Measurements from ENCODE around the gene ITGB5.
"Not testable (repeated sequence)": the region's sequence is repeated elsewhere in the genome, so short reads cannot be mapped to it uniquely, and the experiment has no call there.

ITGB5 gene

DNA sequence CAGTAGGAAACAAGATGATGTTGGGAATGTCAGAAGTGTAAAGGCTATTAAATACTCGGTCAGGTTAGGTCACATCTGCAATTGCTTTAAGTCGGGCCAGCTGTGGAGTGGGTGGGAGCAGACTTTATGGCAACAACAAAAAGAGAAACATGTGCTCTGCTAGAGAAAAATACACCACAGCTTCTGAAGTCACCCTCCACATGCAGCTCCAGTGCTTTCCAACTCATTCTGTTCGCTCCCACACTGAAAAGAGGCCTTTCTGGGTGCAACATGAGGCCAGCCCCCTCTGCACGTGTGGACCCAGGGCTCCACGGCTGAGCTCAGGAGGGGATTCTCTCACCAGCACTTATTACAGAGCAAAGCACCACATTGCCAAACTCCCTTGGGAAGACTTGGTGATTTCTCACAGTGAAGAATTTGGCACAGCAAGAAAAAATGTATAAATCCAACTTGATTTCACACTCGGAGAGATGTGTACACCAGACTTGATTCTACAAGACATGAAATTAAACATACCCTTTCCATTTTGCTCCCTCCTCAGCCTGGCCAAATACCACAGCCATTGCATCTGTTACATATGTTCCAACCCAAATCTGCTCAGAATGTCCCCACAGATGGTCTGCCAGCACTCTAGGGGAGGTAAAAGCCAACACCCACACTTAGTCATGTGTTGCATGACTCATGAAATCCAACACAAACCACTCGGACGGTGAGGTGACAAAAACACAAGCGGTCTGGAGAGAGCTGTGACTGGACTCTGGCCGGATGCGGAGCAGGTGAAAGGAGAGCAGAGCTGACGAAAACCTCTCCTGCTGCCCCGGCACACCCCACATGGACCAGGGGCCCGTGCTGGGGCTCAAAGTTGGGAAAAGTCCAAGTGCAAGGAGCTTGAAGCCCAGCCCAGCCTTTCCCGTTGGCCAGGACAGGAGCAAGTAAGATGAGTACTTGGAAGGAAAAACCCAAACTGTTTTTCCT is 74.6 kb downstream of the ITGB5 start:
- peak; percentile 76 for DNase-seq

DNA sequence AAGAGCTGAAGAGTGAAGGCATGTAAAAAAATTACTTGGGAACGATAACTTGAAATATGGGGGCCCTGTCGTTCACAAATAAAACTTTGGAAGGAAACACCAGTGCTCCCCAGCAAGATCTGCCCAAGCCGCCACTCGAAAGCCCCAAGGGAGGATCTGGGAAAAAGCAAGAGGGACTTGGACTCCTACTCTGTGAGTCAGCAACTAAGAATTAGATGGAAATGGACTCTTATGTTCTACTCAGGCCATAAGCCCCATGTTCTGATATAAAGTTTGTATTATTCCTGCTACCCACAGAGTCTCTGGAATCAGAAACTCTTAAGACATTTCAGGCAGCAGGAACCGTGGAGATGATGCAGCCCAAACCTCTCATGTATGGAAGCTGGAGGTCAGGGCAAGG is 75.7 kb downstream of the ITGB5 start:
- no peak for DNase-seq

DNA sequence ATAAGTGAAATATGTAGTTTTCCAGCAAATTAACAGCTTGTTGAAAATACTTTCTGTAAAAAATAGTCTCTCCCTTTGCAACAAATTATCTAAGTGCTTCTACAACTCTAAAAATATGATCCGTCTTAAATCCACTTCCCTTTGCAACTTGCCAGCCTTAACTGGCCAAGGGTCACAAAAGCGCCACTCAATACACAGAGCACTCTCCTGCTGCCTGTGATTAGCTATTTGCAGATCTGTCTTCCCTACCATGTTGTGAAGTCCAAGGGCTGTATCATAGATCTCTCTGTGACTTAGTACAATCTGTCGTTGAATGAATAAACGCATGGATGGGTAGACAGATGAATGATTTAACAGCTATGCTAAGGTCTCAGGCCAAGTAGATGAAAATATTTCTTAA is 76.2 kb downstream of the ITGB5 start:
- no peak for DNase-seq

DNA sequence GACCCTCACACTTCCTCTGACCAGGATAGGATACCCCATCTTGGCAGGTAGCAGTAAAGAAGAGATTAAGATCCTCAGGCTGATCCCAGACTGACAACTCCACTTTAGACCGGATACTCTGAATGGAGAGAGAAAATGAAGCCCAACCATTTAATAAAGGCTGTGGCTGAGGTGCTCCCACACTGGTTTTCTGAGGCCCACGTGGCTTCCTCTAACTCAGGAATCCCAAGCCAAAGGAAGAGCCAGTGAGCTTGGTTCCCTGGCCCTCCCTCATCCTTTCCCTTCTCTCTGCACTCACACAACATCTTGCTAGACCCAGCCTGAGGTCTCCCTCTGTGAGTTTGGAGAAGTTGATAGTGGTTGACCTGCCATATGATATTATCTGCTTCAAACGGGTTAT is 78.1 kb downstream of the ITGB5 start:
- no peak for DNase-seq

DNA sequence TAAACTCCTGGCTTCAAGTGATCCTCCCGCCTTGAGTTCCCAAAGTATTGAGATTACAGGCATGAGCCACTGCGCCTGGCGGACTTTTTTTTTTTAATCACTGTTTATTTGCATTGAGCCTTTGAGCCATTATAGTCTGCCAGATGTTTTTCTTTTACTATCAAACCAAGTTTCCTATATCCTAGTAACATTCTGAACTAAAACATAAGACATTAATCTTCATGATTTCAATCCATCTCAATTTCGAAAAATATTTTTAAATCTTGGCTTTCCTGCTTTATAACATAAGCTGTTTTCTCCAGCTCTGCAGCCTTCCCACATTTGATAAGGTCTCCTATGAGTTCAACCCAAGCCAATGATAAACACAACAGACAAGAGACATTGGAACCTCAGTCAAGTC is 81.5 kb downstream of the ITGB5 start:
- peak; percentile 60 for DNase-seq

DNA sequence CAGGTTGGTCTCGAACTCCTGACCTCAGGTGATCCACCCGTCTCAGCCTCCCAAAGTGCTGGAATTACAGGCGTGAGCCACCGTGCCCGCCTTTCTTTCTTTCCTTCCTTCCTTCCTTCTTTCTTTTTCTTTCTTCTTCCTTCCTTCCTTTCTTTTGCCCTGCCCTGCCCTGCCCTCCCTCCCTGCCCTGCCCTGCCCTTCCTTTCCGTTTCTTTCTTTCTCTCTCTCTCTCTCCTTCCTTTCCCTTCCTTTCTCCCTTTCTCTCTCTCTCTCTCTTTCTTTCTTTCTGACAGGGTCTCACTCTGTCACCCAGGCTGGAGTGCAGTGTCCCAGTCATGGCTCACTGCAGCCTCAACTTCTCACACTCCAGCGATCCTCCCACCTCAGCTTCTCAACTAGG is 82.3 kb downstream of the ITGB5 start:
- DNase-seq = no peak

DNA sequence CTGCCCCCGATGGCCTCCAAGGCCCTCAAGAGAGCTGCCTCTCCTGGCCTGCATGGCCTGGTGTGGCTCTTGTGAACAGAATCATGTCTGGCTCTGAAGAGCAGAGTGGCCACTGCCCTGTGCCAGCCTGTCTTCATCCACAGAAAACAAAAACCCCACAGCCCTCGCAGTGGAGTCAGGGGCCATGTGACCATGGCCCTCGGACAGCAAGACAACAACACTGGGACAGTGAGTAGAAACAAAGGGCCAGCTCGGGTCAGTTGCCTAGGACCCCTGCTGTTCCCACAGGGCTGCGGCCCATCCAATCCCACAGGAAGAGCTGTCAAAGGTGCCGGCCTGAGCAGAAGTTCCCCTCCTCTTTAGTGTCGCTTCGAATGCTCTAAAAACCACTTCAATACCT is 84.5 kb downstream of the ITGB5 start:
- DNase-seq = no peak

DNA sequence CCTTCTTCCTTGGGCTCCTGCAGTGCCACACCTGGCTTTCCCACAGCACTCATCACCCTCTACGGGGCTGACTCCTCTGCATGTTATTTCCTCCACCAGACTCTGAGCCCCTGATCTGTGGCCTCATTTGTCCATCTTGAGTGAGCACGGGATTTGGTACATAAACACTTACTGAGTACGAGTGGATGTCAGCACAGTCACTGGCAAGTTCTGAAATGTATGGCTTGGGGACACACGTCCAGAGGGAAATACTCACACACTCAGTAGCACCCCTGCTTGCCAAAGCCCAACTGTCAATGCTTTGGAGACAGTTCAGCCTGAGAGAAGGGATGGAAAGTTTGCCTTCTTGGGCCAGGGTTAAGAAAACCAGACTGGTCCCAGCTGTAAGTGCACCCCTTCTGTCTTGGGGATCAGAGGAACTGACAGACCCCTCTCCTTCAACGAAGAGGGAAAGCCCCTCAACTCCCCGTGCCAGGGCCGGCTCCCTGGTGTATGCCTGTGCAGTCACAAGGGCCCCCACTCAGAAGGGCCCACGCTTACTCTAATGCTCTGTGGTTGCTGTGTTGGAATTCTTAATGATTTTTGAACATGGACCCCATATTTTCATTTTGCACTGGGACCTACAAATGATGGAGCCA is 85.0 kb downstream of the ITGB5 start:
- DNase-seq = no peak

DNA sequence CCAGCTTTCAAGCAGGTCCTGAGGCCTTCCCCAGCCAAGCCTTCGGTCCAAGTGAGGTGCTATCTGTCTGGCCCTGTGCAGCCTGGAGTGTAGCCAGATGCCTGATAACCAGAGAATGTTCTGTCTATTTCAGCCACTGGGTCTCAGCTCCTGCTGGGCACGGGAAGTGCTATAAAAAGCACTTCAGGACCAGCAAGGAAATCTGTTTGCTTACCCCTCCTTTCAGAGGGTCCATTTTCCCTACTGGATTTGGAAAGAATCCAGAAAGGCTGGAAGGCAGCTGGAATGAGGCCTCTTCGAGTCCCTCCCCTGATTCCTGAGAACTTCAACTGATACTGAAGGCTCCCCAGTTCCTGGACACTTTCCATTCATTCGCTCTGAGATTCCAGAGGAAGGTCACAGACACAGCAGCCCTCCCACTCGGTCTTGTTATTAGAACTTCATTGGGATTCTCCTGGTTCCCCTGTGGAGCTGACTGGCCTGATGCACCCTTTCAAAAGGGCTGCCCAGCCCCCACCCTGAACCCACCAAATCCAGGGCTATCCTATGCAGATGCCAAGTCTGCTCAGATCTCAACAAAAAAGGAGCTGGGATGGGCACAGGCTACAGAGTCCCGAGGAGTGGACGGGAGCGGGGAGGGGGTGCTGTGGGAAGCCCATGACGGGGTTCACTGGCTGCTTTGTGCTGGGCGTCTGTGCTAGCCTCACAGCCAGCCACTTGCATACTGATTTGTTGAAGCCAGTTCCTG is 86.5 kb downstream of the ITGB5 start:
- DNase-seq = peak; percentile 76

DNA sequence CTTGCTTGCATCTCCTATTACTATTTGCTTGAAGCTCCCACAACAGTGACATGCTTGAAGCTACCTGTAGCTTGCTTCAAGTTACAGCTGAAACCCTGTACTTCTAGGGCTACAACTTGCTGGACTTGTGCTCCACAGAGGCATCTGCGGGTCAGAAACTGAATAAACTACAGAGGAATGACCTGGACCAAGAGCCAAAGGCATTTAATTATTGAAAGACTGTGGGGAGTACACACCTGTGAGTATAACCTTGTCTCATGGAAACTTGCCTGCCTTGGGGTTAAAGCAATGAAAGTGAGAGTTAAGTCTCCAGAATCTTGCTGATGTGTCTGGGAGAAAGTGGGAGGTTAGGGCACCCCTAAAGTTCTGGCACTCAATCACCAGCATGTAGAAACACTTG is 87.1 kb downstream of the ITGB5 start:
- no peak for DNase-seq

DNA sequence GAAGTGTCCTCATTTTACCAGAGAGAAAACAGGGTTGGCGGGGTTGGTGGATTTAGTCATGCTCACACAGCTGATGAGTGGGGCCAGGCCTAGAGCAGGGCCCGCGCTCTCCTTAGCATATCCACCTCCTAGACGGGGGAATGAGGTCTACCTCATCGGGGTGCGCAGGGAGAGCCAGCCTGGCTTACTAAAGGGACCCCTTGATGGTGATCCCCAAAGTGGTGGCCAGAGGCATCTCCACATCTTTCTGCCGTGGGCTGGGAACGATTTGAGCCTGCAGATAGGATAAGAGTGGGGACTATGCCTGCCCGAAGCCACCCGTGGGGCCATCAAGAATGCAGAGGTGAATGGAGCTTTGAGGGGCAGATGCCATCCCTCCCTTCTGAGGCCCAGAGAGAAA is 87.5 kb downstream of the ITGB5 start:
- DNase-seq = no peak

DNA sequence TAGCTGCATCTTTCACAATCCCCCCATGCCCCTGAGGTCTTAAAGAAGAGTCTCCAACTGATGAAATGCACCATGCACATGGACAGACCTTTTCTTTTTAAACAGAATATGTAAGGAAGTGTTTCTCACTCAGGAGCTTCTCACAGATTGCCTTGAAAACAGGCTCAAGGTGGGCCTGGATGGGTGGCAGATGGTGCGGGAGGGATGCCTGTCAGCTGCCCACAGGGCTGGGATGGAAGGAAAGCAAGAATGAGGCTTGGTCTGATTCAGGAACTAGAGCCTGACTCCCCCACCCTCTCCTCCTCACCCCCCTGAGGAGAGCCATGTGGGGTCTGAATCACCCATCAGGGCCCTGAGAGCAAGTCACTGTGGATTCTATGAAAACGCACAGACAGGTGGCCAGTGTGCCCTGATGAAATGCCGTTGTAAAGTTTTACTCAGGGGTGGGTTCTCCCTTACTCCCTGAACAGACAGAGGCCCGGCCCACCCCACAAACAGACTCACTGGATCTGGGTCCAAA is 89.7 kb downstream of the ITGB5 start:
- DNase-seq = no peak

DNA sequence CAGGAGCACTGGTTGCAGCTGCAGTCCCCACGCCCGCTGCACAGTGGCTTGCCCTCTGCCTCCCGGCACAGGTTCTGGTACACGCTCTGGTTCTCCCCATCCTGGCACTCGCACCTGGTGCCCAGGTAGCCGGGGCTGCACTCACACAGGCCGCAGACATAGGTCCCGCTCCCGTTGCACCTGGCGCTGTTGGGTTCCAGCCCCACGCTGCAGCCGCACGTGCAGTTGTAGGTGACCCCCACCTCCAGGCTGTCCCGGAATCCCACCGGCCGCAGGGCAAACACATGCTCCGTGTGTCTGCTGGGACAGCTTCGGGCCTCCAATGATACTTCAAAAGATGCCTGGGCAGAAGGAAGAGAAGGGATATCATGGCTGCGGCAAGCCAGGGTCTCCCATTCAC is 90.7 kb downstream of the ITGB5 start:
- no peak for DNase-seq

DNA sequence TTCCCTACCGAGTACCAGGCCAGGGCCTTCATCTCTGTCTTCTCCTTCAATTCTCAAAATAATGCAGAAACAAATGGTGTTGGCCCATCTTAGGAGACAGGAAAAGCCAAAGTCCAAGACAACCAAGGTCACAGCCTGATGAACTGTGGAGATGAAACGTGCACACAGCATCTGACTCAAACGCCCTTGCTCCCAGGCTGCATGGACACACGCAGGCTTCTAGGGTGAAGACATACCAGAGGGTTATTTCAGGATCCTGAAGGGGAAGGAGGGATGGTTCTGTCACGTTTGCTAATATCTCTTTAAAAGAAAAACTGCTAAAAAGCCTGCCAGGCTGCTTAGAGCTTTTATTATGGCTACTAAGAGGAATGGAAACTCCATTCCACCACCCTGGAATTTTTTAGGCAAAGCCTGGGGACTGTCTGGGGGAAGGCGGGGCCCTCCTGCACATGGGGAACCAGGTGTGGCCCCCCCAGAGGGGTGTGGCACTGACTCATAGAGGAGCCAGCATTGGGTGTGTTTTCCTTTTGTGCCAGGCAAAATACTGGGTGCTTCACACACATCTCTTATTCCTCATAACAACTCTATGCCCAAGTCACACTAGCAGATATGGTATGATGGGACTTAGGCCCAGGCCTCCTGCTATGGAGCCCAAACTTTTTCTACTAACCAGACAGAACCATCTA is 94.0 kb downstream of the ITGB5 start:
- DNase-seq = no peak

DNA sequence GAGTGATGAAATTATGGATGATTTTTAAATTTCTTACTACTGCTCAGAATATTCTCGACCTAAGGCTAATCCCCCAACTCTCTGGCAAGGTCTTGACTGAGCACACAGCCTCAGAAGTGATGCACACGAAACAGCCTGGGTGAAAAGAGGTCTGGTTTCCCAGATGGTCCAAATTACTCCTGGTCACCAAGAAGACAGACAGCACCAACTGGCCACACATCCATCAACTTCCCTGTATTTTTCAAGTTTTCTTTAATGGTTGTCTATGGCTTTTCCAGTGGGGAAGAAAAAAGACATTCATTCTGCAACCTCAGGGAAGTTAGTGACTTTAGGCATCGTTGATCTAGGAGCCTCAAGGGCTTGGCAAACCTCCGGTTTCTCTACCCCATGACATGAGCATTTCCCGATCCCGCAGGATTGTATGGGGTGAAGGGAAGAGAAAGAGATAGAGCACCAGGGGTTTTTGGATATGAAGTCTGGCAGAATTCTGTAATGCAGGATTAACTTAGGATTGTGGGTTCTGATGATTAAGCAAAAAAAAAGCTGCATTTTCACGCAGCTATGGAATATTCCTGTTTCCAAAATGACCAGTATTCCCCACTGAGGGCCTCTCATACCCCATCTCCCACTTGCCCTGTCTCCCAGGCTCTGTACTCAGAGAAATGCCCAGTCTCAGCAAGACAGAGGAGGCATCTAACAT is 94.7 kb downstream of the ITGB5 start:
- no peak for DNase-seq

DNA sequence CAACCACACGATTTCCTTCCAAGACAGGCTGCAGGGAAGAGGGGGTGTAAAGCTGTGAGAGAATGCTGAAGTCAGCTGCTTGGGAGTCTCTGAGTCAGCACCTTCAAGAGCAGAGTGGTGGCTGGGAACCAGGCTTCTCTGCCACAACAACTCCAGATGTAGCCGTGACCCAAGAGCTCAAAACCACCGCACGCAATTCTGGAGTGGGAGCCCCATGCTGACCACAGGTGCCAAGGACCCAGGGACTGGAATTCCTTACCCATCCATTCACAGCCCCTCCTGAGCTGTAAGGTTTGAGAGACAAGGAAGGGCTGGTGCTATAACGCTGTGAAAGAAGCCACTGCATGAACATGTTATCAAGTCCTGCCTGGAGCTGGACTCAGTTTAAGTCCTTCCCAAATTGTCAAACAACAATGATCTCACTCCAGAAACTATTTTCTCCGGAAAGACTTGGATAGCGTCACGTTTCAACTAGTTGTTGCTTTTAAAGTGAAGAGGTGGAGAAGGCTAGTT is 95.5 kb downstream of the ITGB5 start:
- peak; percentile 49 for DNase-seq

DNA sequence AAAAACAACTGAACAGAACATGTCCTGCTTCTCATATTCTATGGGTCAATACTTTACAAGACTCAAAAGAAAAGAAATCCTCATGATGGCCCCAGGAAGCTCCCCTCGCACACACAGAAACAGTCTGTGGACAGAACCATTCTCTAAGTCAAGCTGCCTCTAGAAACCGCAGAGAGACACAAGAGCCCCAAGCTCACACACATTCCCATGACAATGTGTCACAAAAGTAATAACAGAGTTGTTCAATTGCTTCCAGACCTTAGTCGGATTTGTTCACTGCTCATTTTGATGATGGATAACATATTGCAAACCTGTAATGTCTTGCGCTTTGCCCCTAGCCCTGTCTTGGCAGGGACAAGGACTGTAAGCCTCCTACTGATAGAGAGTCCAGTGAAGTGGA is 96.0 kb downstream of the ITGB5 start:
- DNase-seq = peak; percentile 53

DNA sequence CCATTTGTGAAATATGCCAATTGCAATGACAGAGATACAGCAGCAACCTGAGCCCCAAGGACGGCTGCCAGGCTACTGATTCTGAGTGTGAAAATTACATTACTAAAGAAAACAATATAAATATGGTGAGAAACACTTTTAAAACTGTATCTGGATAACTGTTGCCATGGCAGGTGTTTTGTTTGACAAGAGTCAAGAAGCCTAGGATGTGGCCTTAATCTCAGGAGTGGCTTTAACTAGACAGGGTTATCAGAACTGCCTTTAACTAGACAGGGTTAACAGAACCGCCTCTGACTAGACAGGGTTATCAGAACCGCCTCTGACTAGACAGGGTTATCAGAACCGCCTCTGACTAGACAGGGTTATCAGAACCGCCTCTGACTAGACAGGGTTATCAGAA is 98.1 kb downstream of the ITGB5 start:
- not testable (repeated sequence) for DNase-seq

DNA sequence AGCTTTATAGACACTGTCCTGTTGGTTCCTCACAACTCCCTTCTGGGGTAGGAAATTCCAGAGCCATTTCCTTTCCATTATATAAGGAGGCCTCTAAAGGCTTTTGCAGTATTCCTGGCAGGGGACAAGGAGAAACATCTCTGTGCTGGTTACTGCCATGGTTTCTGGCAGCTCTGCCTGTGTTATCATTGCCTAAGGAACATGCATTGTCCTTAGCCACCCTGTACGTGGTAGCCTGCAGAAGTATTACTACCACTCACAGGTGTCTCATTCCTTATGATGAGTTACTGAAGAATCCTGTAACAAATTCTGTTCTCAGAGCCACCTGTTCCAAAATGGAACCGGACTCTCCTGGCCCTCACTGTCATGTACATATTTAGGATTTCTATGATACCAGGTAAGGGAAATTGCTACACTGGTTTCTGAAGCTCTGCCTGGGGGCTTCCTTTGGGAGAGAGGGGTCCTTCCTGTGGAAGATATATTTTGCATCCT is 98.9 kb downstream of the ITGB5 start:
- no peak for DNase-seq

DNA sequence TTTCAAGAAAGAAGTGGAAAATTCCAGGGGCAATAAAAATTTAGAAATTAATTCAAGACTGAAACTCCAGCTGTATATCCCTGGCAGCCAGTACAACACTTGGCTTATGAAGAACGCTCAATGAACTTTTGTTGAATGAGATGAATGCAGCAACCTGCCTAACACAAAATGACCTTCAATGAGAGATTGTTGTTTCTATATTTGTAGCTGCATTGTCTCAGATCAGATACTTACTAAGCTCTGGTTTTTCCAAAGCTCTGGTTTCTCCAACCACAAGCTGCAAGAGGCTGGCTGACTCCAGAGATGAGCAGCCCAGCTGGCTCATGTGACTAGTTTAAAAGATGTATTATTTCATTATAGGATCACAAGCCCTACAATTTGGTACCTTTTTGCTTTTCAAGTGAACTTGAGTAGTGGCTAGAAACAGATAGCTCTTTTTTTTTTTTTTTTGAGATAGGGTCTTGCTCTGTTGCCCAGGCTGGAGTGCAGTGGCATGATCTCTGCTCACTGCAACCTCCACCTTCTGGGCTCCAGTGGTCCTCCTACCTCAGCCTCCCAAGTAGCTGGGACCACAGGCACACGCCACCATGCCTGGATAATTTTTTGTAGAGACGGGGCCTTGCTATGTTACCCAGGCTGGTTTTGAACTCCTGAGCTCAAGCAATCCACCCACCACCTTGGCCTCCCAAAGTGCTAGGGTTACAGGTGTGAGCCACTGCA is 99.5 kb downstream of the ITGB5 start:
- DNase-seq = no peak

Data from eye (tissue), 1 donor.